IMR-90 (cell line): Measurements from ENCODE around the gene OXLD1.
A peak's percentile ranks its signal among the peaks of the same experiment; 100 is the strongest.

Experiments used
- BHLHE40 ChIP-seq: fragments of 150-350 bp; IDR thresholded peaks from 2 replicates; pipeline ENCODE4 v1.6.1; 2016; ENCODE audit warnings: mild to moderate bottlenecking, low read depth, low read length
- CEBPB ChIP-seq: IDR thresholded peaks from 2 replicates; pipeline ENCODE4 v1.6.1; 2012; ENCODE audit warnings: low read depth, low read length, improper control_type of control experiment
- CHD1 ChIP-seq: IDR thresholded peaks from 2 replicates; pipeline ENCODE4 v1.6.1; 2012; ENCODE audit warnings: low read depth, low read length, improper control_type of control experiment
- CTCF ChIP-seq: conservative IDR thresholded peaks from 2 replicates; pipeline ENCODE4 v1.5.1; 2012; ENCODE audit warnings: mild to moderate bottlenecking, low read depth, low read length, improper control_type of control experiment
- FOS ChIP-seq: fragments of 150-350 bp; IDR thresholded peaks from 2 replicates; pipeline ENCODE4 v1.6.1; 2016; ENCODE audit warnings: low read depth, low read length
- MAFK ChIP-seq: IDR thresholded peaks from 2 replicates; pipeline ENCODE4 v1.6.1; 2012; ENCODE audit warnings: low read depth, low read length, improper control_type of control experiment
- MAZ ChIP-seq: IDR thresholded peaks from 2 replicates; pipeline ENCODE4 v1.6.1; 2012; ENCODE audit warnings: low read depth, mild to moderate bottlenecking, low read length, improper control_type of control experiment, moderate library complexity, borderline replicate concordance
- MXI1 ChIP-seq: IDR thresholded peaks from 2 replicates; pipeline ENCODE4 v1.6.1; 2012; ENCODE audit warnings: low read depth, mild to moderate bottlenecking, low read length, moderate library complexity, borderline replicate concordance
- POLR2A ChIP-seq: IDR thresholded peaks from 2 replicates; pipeline ENCODE4 v1.6.1; 2012; ENCODE audit warnings: mild to moderate bottlenecking, low read depth, low read length
- RAD21 ChIP-seq: IDR thresholded peaks from 2 replicates; pipeline ENCODE4 v1.6.1; 2012; ENCODE audit warnings: low read length, improper control_type of control experiment
- RFX5 ChIP-seq: IDR thresholded peaks from 2 replicates; pipeline ENCODE4 v1.8.0; 2012; ENCODE audit warnings: low read depth, mild to moderate bottlenecking, low read length, moderate library complexity
- SMC3 ChIP-seq: fragments of 150-350 bp; IDR thresholded peaks from 2 replicates; pipeline ENCODE4 v1.6.1; 2016; ENCODE audit warnings: low read depth, mild to moderate bottlenecking, antibody characterized with exemption, low read length, moderate library complexity
- USF2 ChIP-seq: fragments of 150-350 bp; IDR thresholded peaks from 2 replicates; pipeline ENCODE4 v1.6.1; 2017; ENCODE audit warnings: mild to moderate bottlenecking, antibody characterized with exemption, low read length, low read depth

- TF ChIP-seq BHLHE40, result no peak
- 0 out of 2 replicates have a peak, but pooled peaks have one; percentile 13 for TF ChIP-seq CTCF
- no peak for TF ChIP-seq CEBPB
- TF ChIP-seq POLR2A, result no peak
- TF ChIP-seq RFX5, result no peak
- no peak for TF ChIP-seq MAZ
- no peak for TF ChIP-seq FOS
- no peak for TF ChIP-seq MXI1
- 0 out of 2 replicates have a peak, but pooled peaks have one; percentile 5 for TF ChIP-seq RAD21
- no peak for TF ChIP-seq MAFK
- TF ChIP-seq SMC3, result no peak
- no peak for TF ChIP-seq USF2
- no peak for TF ChIP-seq CHD1
These were observed 35.1 kb upstream of the OXLD1 start for GRCh38 chr17:81701288-81702071.
